ENCODE measurements around the gene SLC19A1.
A peak's percentile ranks its signal among the peaks of the same experiment; 100 is the strongest.

Gene SLC19A1

GRCh38 chr21:45532826-45533360 is 9.3 kb downstream of the SLC19A1 start:
- DNase-seq, result peak; percentile 22

- DNase-seq, result peak; percentile 19
Measured at GRCh38 chr21:45531393-45532215, 10.6 kb downstream of the SLC19A1 start.

DNA sequence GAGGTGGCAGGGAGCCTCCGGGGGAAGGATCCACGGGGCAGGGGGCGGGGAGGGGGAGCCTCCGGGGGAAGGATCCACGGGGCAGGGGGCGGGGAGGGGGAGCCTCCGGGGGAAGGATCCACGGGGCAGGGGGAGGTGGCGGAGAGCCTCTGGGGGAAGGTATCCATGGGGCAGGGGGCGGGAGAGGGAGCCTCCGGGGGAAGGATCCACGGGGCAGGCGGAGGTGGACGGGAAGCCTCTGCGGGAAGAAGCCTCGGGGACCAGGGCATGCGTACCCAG is 11.2 kb downstream of the SLC19A1 start:
- DNase-seq, result peak; percentile 31

DNA sequence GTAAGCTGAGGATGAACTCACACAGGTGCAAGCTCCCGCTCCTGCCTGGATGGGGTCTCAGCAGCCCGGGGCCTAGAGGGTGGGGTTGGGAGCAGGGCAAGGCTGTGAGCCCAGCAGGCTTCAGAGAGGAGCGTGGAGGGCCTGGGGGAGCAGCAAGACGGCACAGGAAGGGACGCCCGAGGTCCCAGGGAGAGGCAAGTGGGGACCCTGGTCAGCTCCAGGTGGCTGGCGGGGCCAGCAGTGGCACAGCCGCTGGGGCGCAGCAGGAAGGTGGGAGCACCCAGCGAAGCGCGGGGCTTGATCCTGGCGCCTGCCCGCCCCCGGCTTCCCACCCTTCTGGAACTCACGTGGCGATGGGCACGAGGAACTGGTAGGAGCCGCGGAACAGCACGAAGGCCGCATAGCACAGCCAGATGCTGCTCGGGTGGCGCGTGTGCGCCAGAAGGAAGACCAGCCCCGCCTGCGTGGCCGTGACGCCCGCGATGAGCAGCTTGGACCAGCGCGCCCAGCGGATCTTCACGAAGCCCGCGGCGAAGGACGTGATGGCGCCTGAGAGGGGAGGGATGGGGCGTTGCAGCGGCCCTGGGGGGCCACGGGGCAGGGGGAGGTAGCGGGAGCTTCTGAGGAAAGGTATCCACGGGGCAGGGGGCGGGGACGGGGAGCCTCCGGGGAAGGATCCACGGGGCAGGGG is 11.7 kb downstream of the SLC19A1 start:
- peak; percentile 20 for DNase-seq

DNA sequence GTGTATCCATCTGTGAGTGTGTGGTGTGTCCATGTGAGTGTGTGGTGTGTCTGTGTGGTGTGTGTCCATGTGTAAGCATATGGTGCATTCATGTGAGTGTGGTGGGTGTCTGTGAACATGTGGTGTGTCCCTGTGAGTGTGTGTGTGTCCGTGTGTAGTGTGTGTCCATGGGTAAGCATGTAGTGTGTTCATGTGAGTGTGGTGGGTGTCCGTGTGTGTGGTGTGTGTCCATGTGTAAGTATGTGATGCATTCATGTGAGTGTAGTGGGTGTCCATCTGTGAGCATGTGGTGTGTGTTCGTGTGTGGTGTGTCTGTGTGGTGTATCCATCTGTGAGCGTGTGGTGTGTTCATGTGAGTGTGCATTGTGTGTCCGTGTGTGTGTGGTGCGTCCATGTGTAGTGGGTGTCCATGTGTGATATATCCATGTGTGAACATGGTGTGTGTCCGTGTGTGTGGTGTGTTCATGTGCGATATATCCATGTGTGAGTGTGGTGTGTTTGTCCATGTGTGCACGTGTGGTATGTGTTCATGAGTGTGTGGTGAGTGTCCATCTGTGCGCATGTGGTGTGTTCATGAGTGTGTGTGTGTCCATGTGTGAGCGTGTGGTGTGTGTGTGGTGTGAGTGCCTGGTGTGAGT is 12.3 kb downstream of the SLC19A1 start:
- peak; percentile 11 for DNase-seq

DNA sequence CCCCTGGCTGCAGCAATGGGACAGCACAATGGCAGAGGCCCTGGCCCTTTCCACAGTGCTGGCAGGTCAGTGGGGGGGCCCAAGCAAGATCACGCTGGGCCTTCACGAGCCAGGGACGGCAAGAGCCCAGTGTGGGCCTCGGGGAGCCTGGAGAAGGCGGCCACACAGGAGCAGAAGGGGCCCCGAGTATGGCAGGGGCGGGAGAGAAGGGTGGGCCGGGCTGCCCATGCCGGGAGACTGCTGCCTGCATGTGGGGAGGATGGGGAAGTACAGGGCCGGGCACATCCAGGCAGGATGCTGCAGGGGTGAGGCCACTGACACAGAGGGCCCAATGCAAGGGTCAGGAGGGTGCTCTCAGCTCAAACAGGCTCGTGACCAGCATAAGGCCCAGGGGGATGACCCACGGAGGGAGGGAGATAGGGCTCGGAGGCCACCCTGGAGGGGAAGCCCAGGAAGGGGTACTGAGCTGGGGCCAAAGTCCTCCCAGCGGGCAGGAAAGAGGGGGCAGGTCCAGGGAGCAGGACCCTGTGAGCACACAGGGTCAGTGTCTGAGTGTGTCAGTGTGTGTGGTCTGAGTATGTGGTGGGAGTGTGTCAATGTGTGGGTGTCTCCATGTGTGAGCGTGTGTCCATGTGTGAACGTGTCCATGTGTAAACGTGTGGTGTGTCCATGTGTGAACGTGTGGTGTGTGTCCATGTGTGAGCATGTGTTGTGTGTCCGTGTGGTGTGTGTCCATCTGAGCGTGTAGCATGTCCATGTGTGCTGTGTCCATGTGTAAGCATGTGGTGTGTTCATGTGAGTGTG is 13.1 kb downstream of the SLC19A1 start:
- peak; percentile 23 for DNase-seq

- no peak for DNase-seq
Measured at GRCh38 chr21:45528028-45528705, 14.1 kb downstream of the SLC19A1 start.

GRCh38 chr21:45527151-45527999 is 14.9 kb downstream of the SLC19A1 start:
- DNase-seq, result peak; percentile 12

DNA sequence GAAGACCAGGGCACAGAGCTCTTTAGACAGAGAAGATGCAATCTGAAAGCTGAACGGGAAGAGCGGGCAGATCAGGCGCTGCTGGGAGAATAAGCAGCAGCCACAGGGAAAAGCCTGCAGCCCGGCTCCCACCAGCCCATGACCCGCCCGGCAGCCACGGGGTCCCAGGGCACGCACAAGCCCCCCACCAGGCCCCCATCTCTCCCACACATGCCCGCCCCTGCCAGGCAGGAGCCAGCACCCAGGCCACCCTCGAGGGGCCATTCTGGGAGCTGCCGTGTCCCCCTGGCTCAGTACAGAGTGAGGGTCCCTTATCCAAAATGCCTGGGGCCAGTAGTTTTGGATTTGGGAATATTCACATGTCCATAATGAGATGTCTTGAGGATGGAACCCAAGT is 16.3 kb downstream of the SLC19A1 start:
- peak; percentile 22 for DNase-seq

- peak; percentile 42 for DNase-seq
Measured at GRCh38 chr21:45525153-45525909, 16.9 kb downstream of the SLC19A1 start.

DNA sequence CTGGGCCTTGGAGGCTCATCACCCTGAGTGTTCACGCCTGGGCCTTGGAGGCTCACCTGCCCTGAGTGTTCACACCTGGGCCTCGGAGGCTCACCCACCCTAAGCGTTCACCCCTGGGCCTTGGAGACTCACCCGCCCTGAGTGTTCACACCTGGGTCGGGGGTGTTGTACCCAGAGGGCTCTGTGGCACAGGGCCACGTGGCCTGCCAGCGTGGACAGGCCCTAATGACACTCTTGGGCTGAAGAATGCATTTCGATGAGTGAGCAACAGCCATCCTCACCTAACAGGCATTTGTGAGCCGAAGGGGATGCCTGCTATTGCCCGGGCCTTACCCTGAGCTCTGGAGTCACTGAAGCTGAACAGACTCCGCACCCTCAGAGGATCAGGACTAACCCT is 17.5 kb downstream of the SLC19A1 start:
- no peak for DNase-seq

- peak; percentile 14 for DNase-seq
Measured at GRCh38 chr21:45523411-45524101, 18.7 kb downstream of the SLC19A1 start.

GRCh38 chr21:45522986-45523385 is 19.3 kb downstream of the SLC19A1 start:
- peak; percentile 14 for DNase-seq

DNA sequence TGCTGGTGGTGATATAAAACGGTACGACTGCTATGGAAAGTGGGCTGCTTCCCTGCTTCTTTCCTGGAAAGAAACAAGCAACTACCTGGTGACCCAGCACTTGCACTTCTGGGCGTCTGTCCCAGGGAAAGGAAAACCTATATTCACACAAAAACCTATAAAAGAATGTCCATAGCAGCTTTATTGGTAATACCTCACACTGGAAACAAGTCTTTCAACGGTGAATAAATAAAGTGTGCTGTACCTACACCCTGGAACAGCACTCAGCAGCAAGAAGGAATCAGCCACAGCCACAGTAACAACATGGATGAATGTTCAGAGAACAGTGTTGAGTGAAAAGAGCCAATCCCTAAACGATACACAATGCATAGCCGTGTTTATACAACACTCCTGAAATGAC is 19.9 kb downstream of the SLC19A1 start:
- DNase-seq, result no peak

DNA sequence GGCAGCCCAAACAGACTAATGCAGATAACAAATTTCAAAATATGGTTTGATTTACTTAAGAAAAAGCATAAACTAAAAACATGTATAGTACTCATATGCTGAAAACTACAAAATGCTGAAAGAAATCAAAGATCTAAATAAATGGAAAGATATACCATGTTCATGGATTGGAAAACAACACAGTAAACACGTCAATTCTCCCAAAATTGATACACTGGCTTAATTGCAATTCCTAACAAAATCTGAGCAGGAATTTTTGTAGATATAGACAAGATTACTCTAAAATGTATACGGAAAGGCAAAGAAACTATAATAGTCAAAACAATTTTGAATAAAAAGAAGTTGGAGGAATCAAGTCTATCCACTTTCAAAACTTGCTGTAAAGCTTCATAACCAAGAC is 21.0 kb downstream of the SLC19A1 start:
- no peak for DNase-seq

- no peak for DNase-seq
Measured at GRCh38 chr21:45519182-45519581, 23.1 kb downstream of the SLC19A1 start.

DNA sequence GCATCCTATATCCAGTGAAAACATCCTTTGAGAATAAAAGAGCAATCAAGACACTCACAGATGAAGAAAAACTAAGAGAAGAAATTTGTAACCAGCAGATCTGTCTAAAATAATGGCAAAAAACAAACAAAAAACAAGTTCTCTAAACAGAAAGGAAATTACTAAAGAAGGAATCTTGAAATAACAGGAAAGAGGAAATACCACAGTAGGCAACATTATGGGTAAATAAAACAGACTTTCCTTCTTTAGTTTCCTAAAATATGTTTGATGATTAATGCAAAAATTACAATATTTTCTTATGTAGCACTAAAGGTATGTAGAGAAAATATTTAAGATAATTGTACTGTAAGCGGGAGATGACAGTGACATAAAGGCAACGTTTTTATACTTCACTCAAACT is 23.5 kb downstream of the SLC19A1 start:
- DNase-seq, result no peak

DNA sequence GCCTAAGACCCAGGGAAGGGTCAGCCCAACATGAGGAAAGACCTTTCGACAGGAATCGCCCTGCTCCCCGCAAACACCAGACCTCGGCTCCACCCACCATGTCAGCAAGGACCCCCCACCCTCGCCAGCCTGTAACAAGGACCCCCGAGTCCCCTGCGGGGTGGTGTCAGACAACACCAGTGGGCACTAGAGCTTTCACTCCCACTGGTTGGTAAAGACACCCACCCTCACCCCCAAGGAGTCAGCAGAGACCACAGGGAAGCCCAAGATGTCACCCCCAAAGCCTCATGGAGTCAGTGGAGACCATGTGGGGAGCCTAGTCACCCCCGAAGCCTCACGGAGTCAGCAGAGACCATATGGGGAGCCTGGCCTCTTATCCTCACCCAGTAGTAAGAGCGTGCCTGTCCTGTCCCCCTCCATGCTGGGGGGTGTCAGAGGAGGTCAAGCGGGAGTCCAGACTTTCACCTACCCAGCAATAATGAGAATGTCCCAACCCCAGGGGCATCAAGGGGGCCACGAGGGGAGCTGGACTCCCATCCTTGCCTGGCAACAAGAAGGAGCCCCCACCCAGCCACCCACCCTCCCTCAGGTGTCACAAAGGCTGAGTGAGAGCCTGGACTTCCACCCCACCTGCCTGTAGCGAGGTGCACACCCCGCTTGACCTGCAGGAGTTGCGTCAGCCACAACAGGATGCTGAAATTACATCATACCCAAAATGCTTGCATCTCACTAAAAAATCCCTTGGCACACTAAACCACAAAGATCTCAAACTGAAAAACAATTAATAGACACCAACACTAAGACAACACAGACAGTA is 24.8 kb downstream of the SLC19A1 start:
- DNase-seq, result no peak

DNA sequence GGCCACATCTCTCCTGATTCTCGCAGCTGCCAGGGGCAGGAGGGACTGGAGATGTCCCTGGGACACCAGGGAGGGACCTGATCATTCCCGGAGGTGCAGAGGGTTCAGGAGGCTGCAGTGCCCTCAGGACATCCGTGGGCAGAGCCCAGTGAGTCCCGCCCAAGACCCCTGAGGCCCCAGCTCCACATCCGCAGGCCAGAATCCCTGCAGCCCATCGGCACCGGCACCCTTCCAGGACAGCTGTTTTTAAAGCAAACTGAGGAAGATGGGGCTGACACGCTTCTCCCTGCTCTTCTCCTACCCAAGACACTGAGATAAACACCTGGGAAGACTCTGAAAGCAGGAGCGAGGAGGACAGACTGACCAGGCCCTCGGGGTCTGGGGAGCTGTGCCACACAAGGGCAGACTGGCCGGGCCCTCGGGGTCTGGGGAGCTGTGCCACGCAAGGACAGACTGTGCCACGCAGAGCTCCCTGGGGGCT is 25.5 kb downstream of the SLC19A1 start:
- no peak for DNase-seq

Measured in left hindlimb (tissue), 1 donor.